Left ventricle myocardium inferior (tissue), 1 donor: Measurements from ENCODE around the gene GMEB2. TPM values are rescaled to one million over a fixed set of nuclear protein-coding genes. Genes with fewer than 3 reads are reported as not detected.

Source experiments
- DNase-seq: peaks from one replicate; pipeline ENCODE4 v3.0.0-alpha.2; 2020
- H3K27ac ChIP-seq: fragments of 200-600 bp; replicated peaks from 2 replicates; pipeline ENCODE4 v1.8.0; 2021
- H3K27me3 ChIP-seq: fragments of 200-600 bp; 2 replicates; pipeline ENCODE4 v1.8.0; 2021; ENCODE audit warnings: low read depth
- H3K36me3 ChIP-seq: fragments of 200-600 bp; 2 replicates; pipeline ENCODE4 v1.8.0; 2021
- H3K4me1 ChIP-seq: fragments of 200-600 bp; 2 replicates; pipeline ENCODE4 v1.8.0; 2021
- H3K4me3 ChIP-seq: fragments of 200-600 bp; 2 replicates; pipeline ENCODE4 v1.8.0; 2021; ENCODE audit warnings: mild to moderate bottlenecking, moderate library complexity
- H3K9me3 ChIP-seq: fragments of 200-600 bp; replicated peaks from 2 replicates; pipeline ENCODE4 v1.8.0; 2021
- intact Hi-C: fragments of 100-400 bp; cut with micrococcal nuclease; formaldehyde crosslinking; loops from one replicate; pipeline ENCODE4 v1.11.0; 2022
- total RNA-seq: library from RNA; stranded (reverse); fragmentation: NEBNext Ultra II Directional; extraction: Animal tissue kit (Norgen Biotek cat#: 25700); gene quantifications from one replicate; pipeline ENCODE4 v1.2.1, GENCODE V29; 2021
- TF ChIP-seq, protein P1 (sequence below): fragments of 200-600 bp; IDR thresholded peaks from 2 replicates; pipeline ENCODE4 v1.8.0; 2021; ENCODE audit warnings: antibody characterized with exemption, mild to moderate bottlenecking, borderline replicate concordance
- donor health status: DM: no; HTN: yes; CAD: no; lungs with severe emphysema.

GMEB2 gene
- total RNA-seq, 1 donor from 2014 or later: 5.3 TPM

DNA sequence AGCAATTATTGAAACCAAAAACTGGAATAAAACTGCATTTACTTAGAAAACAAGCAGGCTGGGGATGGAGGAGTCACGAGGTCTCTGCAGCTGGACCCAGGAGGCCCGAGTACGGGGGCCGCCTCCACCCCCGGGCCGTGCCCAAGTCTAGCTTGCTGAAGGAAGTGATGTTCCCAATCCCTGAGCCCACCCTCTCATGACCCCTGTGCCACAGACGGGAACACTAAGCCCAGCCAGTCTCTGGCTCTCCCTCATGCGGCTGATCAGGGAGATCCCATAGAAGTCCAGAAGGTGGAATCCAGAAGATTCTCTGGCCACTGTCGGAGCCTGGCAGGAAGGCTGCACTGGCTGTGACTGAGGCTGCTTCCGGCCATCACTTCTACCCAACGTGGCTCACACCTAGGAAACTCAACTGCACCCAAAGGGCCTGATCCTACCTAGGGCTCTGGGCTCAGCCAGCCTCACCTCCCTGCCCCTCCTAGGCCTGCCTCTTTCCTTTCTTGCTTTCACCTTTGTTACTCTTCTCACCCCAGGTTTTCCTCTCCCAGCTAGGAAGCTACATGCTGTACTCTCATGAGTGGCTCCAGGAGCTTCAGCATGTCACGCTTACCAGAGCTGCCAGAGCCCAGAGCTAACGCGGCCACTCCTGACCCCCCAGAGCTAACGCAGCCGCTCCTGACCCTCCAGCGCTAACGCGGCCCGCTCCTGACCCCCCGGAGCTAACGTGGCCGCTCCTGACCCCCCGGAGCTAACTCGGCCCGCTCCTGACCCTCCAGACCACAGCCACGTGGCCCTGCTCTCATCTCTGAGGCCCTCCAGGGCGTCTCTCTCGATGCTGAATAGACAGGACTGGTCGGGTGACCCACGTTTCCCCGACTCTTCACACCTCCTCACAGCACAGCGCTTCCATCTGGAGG lies 28.2 kb downstream of the GMEB2 start:
- intact Hi-C loops: no loop called here
- TF ChIP-seq, protein P1, sequence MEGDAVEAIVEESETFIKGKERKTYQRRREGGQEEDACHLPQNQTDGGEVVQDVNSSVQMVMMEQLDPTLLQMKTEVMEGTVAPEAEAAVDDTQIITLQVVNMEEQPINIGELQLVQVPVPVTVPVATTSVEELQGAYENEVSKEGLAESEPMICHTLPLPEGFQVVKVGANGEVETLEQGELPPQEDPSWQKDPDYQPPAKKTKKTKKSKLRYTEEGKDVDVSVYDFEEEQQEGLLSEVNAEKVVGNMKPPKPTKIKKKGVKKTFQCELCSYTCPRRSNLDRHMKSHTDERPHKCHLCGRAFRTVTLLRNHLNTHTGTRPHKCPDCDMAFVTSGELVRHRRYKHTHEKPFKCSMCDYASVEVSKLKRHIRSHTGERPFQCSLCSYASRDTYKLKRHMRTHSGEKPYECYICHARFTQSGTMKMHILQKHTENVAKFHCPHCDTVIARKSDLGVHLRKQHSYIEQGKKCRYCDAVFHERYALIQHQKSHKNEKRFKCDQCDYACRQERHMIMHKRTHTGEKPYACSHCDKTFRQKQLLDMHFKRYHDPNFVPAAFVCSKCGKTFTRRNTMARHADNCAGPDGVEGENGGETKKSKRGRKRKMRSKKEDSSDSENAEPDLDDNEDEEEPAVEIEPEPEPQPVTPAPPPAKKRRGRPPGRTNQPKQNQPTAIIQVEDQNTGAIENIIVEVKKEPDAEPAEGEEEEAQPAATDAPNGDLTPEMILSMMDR: no peak
- Histone ChIP-seq H3K36me3 (peaks cover 81% of the 10 kb centered on the region), H3K4me1 (no peaks in the 10 kb centered on the region), H3K27me3 (no peaks in the 10 kb centered on the region), H3K27ac (no peak overlapping the region), H3K4me3 (no peak overlapping the region), H3K9me3 (no peaks in the 10 kb centered on the region)
- no peak for DNase-seq

GRCh38 chr20:63597651-63598478 lies 29.0 kb downstream of the GMEB2 start:
- no peak overlapping the region for H3K4me3 ChIP-seq

GRCh38 chr20:63596423-63596822 lies 30.5 kb downstream of the GMEB2 start:
- Histone ChIP-seq H3K9me3 (no peaks in the 10 kb centered on the region), H3K36me3 (peaks cover 87% of the 10 kb centered on the region), H3K27ac (no peak overlapping the region), H3K4me3 (no peak overlapping the region), H3K27me3 (no peaks in the 10 kb centered on the region), H3K4me1 (no peaks in the 10 kb centered on the region)
- TF ChIP-seq, protein P1: no peak
- DNase-seq: no peak
- intact Hi-C loops: no loop called here

More at GRCh38 chr20:63597651-63598478, 29.0 kb downstream of the GMEB2 start:
- TF ChIP-seq, protein P1: no peak
- Histone ChIP-seq H3K27ac (no peak overlapping the region), H3K36me3 (peaks cover 86% of the 10 kb centered on the region), H3K4me1 (no peaks in the 10 kb centered on the region), H3K27me3 (no peaks in the 10 kb centered on the region), H3K9me3 (no peaks in the 10 kb centered on the region)
- intact Hi-C loops: no loop called here
- DNase-seq: no peak

DNA sequence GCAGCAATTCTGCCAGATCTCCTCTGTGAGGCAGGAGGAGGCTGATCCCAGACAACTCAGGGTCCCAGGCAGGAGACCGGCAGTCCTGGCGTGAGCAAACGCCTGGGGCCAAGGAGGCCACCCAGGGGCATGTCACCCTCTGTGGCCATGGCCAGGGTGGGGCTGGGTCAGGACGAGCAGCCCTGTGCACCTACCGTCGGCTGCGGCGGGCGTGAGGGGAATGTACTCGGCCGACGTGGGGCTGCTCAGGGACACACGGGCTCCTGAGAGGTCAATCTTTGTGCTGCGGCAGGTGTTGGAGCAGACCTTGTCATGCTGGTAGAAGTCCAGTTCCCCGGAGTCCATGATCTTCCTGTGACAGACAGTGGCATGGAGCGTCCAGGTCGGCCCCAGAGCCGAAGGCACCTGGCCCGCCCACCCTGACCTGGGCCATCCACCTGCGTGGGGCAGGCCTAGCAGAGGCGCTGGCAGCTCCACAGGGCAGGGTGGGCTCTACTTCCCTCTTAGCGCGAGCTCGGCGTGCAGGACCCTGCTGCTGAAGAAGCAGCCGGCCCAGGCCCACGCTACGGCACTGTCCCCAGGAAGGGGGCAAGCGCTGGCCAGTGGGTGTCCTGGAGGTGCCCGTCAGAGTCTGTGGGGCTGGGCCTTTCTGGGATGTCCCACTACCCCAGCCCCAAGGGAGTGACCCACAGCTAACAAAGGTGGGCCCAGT lies 31.3 kb downstream of the GMEB2 start:
- no peaks in the 10 kb centered on the region for H3K27me3 ChIP-seq
- H3K27ac ChIP-seq: no peak overlapping the region
- no peaks in the 10 kb centered on the region for H3K4me1 ChIP-seq
- peaks cover 87% of the 10 kb centered on the region for H3K36me3 ChIP-seq
- intact Hi-C loops: no loop called here
- no peak overlapping the region for H3K4me3 ChIP-seq
- no peaks in the 10 kb centered on the region for H3K9me3 ChIP-seq
- TF ChIP-seq, protein P1: no peak
- no peak for DNase-seq

- H3K4me1 ChIP-seq: no peaks in the 10 kb centered on the region
- no peaks in the 10 kb centered on the region for H3K27me3 ChIP-seq
- intact Hi-C loops: no loop called here
- no peaks in the 10 kb centered on the region for H3K9me3 ChIP-seq
- TF ChIP-seq, protein P1: no peak
- H3K4me3 ChIP-seq: no peak overlapping the region
- no peak overlapping the region for H3K27ac ChIP-seq
- DNase-seq: no peak
- H3K36me3 ChIP-seq: peaks cover 89% of the 10 kb centered on the region
These were observed 32.8 kb downstream of the GMEB2 start for GRCh38 chr20:63594043-63594561.
